Renal pelvis (tissue), 4 donors: ENCODE measurements around the gene FAM43B. TPM values are rescaled to one million over a fixed set of nuclear protein-coding genes. Genes with fewer than 3 reads are reported as not detected.
A peak's percentile ranks its signal among the peaks of the same experiment; 100 is the strongest.

Experiments used
- DNase-seq: peaks from one replicate; pipeline ENCODE4 v3.0.0-alpha.2; 2013
- polyA plus RNA-seq, 3 donors: library from polyadenylated mRNA; unstranded; fragments of 120-200 nt; gene quantifications; one replicate each; pipeline ENCODE4 v1.2.1, GENCODE V29; 2013; ENCODE audit not compliant: insufficient read length in 3 of 3

Gene FAM43B
- polyA plus RNA-seq, 3 donors, result 1.0 to 2.2 (median 1.6) TPM

- no peak for DNase-seq
Measured at GRCh38 chr1:20587661-20588053, 35.3 kb downstream of the FAM43B start.

- no peak for DNase-seq
Measured at GRCh38 chr1:20588634-20589225, 36.4 kb downstream of the FAM43B start, which contains the start of gene CDA. Gene CDA (plus strand): TSS chr1:20589097. CDS start chr1:20589130, 33 bp downstream.

- peak; percentile 89 for DNase-seq
Measured at GRCh38 chr1:20589331-20590278, 37.2 kb downstream of the FAM43B start.

- no peak for DNase-seq
Measured at GRCh38 chr1:20590306-20590777, 38.0 kb downstream of the FAM43B start.

- no peak for DNase-seq
Measured at GRCh38 chr1:20593756-20594155, 41.4 kb downstream of the FAM43B start.

GRCh38 chr1:20594746-20595145 lies 42.4 kb downstream of the FAM43B start:
- no peak for DNase-seq

- DNase-seq, result no peak
Measured at GRCh38 chr1:20596106-20596505, 43.7 kb downstream of the FAM43B start.

GRCh38 chr1:20597650-20598049 lies 45.3 kb downstream of the FAM43B start:
- no peak for DNase-seq

GRCh38 chr1:20600156-20600555 lies 47.8 kb downstream of the FAM43B start:
- DNase-seq, result no peak

GRCh38 chr1:20601129-20601825 lies 48.9 kb downstream of the FAM43B start:
- no peak for DNase-seq

- DNase-seq, result no peak
Measured at GRCh38 chr1:20602851-20603450, 50.6 kb downstream of the FAM43B start.

- no peak for DNase-seq
Measured at GRCh38 chr1:20603504-20604464, 51.4 kb downstream of the FAM43B start.

Other genes with a start within 250 kb of the FAM43B start
- 10 to 100 TPM; 63.7 to 77.1 (median 70.4) TPM for gene CAMK2N1, start 66.4 kb upstream of the FAM43B start, polyA plus RNA-seq
- 10 to 100 TPM; 33.9 to 41.0 (median 40.2) TPM for gene MUL1, start 44.4 kb upstream of the FAM43B start, polyA plus RNA-seq
- 1 to 10 TPM; 4.6 to 6.3 (median 6.2) TPM for gene CDA, start 36.5 kb downstream of the FAM43B start, polyA plus RNA-seq
- gene PINK1, start 80.9 kb downstream of the FAM43B start, polyA plus RNA-seq, result 10 to 100 TPM; 64.1 to 82.8 (median 74.6) TPM
- 100 to 1,000 TPM; 199 to 225 (median 224) TPM for gene DDOST, start 108.8 kb downstream of the FAM43B start, polyA plus RNA-seq
- 1 to 10 TPM; 3.9 to 4.3 (median 4.0) TPM for gene KIF17, start 165.4 kb downstream of the FAM43B start, polyA plus RNA-seq
- gene SH2D5, start 180.1 kb downstream of the FAM43B start, polyA plus RNA-seq, result 1 to 10 TPM; 1.0 to 1.7 (median 1.4) TPM
- 100 to 1,000 TPM; 236 to 390 (median 374) TPM for gene HP1BP3, start 234.7 kb downstream of the FAM43B start, polyA plus RNA-seq